Fibroblast of mammary gland (primary cell): Measurements from ENCODE around the gene CSAD.

Experiments
- DNase-seq: peaks from one replicate; pipeline ENCODE4 v3.0.0-alpha.2; 2010; ENCODE audit warnings: low read depth
- H3K4me3 ChIP-seq: 2 replicates; pipeline ENCODE4 v1.5.1; 2011; ENCODE audit warnings: low read depth, mild to moderate bottlenecking, low read length, moderate library complexity; ENCODE audit not compliant: control insufficient read depth
- CTCF ChIP-seq: conservative IDR thresholded peaks from 2 replicates; pipeline ENCODE4 v1.5.1; 2011; ENCODE audit warnings: low read depth, low read length, inconsistent platforms; ENCODE audit not compliant: control insufficient read depth, insufficient read depth

CSAD gene

GRCh38 chr12:53213348-53213747 is 32.6 kb upstream of the CSAD start:
- DNase-seq, result peak; percentile 71
- no peak overlapping the region for H3K4me3 ChIP-seq
- TF ChIP-seq CTCF, result peak; percentile 92

GRCh38 chr12:53212931-53213330 is 32.2 kb upstream of the CSAD start:
- no peak overlapping the region for H3K4me3 ChIP-seq
- TF ChIP-seq CTCF, result no peak
- DNase-seq, result peak; percentile 27

- peak; percentile 28 for TF ChIP-seq CTCF
- H3K4me3 ChIP-seq, result no peak overlapping the region
- no peak for DNase-seq
These were observed 31.0 kb upstream of the CSAD start for GRCh38 chr12:53211476-53212381.

GRCh38 chr12:53210843-53211242 is 30.1 kb upstream of the CSAD start:
- no peak overlapping the region for H3K4me3 ChIP-seq
- TF ChIP-seq CTCF, result no peak
- no peak for DNase-seq

GRCh38 chr12:53208877-53209463 is 28.2 kb upstream of the CSAD start:
- H3K4me3 ChIP-seq, result no peak overlapping the region
- no peak for DNase-seq
- no peak for TF ChIP-seq CTCF

- H3K4me3 ChIP-seq, result no peak overlapping the region
- no peak for TF ChIP-seq CTCF
- DNase-seq, result peak; percentile 13
These were observed 27.7 kb upstream of the CSAD start for GRCh38 chr12:53208435-53208834.

GRCh38 chr12:53207042-53207441 is 26.3 kb upstream of the CSAD start, which contains the start of gene ITGB7:
TSS of gene ITGB7 (minus strand) at chr12:53207251. CDS start at chr12:53200443, 6,808 bp downstream.
- no peak for TF ChIP-seq CTCF
- no peak for DNase-seq
- no peak within 1 kb of the TSS for H3K4me3 ChIP-seq
